Measurements from ENCODE around the gene RDX. TPM values are rescaled to one million over a fixed set of nuclear protein-coding genes. Genes with fewer than 3 reads are reported as not detected.

Gene RDX
- total and polyA plus RNA-seq, 2 experiments from 2014 or later, result 45.2 to 226 TPM

GRCh38 chr11:110269996-110270395 is 26.4 kb downstream of the RDX start:
- no peaks in the 10 kb centered on the region; the same call in 1 of the 2 replicates for H4K20me1 ChIP-seq (replicated peaks; ENCODE audit: insufficient read depth)
- H3K79me2 ChIP-seq (replicated peaks; ENCODE audit: insufficient read depth), result peaks cover 35% of the 10 kb centered on the region

More at GRCh38 chr11:110269996-110270395, 26.4 kb downstream of the RDX start:
- no peak overlapping the region for H2AFZ ChIP-seq
- H3K4me2 ChIP-seq, result no peak overlapping the region
- TF ChIP-seq EZH2phosphoT487 (IDR thresholded peaks at IDR 0.05; ENCODE audit: unreplicated experiment) (no peak), STAT1 (IDR thresholded peaks at IDR 0.05; ENCODE audit: unreplicated experiment) (no peak), REST (IDR thresholded peaks at IDR 0.05; ENCODE audit: unreplicated experiment) (no peak), ZNF114 (CRISPR knock-in tag; IDR thresholded peaks at IDR 0.05) (no peak), ETS1 (IDR thresholded peaks at IDR 0.05) (no peak), ZNF462 (CRISPR knock-in tag; IDR thresholded peaks at IDR 0.05) (no peak), POLR2AphosphoS5 (IDR thresholded peaks at IDR 0.05; ENCODE audit: low read depth) (no peak), CTCF (conservative IDR thresholded peaks at IDR 0.05; ENCODE audit: low read depth in 2 of 2) (no peak)
- no peak overlapping the region for H3K4me3 Mint-ChIP-seq
- peaks cover 2% of the 10 kb centered on the region for H3K27me3 Mint-ChIP-seq (ENCODE audit: insufficient read depth, low read depth, poor library complexity)
- H3K4me1 ChIP-seq (ENCODE audit: insufficient read depth), result no peaks in the 10 kb centered on the region
- DNase-seq (ENCODE audit: low spot score), result no peak
- no peaks in the 10 kb centered on the region for H3K9me3 Mint-ChIP-seq
- H3K9me2 ChIP-seq (ENCODE audit: insufficient read depth), result no peaks in the 10 kb centered on the region
- H3F3A ChIP-seq (replicated peaks; ENCODE audit: low read depth), result no peaks in the 10 kb centered on the region
- H3K4me1 Mint-ChIP-seq, result no peaks in the 10 kb centered on the region
- H3K4me3 ChIP-seq, result no peak overlapping the region
- peaks cover 4% of the 10 kb centered on the region; the same call in 1 of the 2 replicates for H3K36me3 ChIP-seq (ENCODE audit: insufficient read depth)
- H3K27ac Mint-ChIP-seq, result no peak overlapping the region
- no peaks in the 10 kb centered on the region for H3K27me3 ChIP-seq (ENCODE audit: insufficient read depth)
- no peak overlapping the region for H3K27ac ChIP-seq (ENCODE audit: low read depth)
- ATAC-seq, result no peak
- peaks cover 32% of the 10 kb centered on the region for H3K36me3 Mint-ChIP-seq (ENCODE audit: low read depth)

All from GM23338 (cell line).